ENCODE data around the gene COL21A1.
"Not testable (repeated sequence)": the region's sequence is repeated elsewhere in the genome, so short reads cannot be mapped to it uniquely, and the experiment has no call there.

COL21A1 gene

GRCh38 chr6:56041591-56041990 is 205.8 kb downstream of the COL21A1 start:
- no peak for DNase-seq

DNA sequence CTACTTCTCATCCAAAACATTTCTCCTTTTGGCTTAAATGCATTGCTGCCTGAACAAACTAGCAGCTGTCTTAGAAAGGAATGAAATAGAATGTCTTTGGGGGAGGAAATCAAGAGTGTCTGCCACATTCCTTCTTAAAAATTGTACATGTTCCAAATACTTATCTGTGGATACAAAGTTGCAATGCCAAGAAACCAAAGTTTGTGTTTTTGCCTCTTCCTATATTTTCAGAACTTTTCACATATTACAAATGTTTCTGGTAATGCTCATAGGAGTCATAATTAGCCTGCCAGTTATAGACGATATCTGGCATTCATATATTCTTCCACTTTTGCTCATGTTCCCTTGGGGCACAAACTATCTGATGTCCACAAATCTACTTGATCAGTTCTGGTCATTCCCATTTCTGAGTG is 206.5 kb downstream of the COL21A1 start:
- DNase-seq = no peak

GRCh38 chr6:56040223-56040622 is 207.2 kb downstream of the COL21A1 start:
- no peak for DNase-seq

GRCh38 chr6:56038764-56039163 is 208.6 kb downstream of the COL21A1 start:
- no peak for DNase-seq

DNA sequence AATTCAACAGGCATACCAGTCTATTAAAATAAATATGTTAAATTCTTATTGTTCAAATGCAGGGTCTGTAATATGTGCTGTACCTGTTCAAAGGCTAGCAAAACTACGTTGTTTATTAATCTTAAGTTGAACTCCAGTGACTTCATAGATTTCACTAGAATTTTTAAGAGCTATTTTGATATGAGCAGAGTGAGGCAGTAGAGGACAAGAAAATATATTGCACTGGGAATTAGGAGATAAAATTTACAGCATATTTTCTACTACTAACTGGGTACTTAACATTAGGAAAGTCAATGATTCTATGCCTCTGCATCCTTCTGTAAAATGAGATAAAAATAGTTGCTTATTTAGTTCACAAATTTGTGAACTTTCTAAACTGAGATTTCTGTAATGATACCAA is 209.8 kb downstream of the COL21A1 start:
- no peak for DNase-seq

GRCh38 chr6:56036916-56037600 is 210.3 kb downstream of the COL21A1 start:
- no peak for DNase-seq

DNA sequence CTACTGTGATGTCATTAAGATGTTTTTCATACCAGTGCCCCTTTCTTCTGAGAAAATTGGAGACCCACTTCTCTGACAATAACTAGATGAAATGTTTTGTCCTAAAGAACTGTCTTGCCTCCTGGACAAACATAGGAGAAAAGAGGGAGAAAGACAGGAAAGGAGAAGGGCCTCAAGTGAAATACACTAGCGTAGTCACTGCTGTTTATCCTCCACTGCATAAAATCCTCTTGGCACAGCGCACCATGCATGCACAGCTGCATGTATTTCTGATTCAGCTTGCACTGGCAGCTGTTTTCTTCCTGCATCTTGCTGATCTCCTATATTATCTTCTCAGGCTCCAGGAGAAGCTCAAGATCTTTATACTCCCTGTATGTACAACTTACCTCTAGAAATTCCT is 214.0 kb downstream of the COL21A1 start:
- no peak for DNase-seq

DNA sequence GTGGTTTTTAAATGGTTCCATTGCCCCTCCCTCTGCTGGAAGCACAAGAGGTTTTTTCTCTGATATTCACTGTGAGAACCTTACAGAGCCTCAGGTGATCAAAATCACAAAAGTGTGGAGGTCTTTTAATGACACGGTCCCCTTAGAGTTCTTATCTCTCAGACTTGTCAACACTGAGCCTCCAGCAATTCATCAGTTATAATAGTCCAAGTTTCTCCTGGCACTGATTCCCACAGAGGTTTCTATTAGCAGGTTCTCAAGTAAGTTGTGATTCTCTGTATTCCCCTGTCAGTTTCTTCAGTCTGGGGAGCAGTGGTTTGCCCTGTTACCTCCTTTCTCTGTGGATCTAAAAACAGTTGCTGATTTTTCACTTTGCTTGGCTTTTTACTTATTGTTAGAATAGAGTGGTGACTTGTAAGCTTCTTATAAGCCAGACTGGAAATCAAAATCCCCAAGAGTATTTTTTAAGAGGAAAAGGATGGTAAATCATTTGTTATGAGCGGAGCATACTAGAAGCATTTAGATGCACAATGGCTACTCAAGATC is 214.6 kb downstream of the COL21A1 start:
- no peak for DNase-seq

DNA sequence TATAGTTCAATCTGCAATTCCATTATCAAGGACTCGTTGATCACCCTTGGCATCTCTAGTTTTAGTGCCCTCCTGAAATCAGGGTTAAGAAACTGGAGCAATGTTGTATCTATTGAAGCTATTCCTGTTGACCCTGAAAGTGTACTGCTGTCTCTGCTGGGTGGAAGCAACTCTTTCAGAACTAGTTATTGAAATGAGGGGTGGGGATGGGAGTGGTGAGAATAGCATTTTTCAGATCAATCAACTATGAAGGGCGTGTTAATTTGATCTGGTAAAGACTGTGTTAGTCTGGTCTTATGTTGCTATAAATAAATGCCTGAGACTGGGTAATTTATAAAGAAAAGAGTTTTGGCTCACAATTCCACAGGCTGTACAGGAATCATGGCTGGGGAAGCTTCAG is 219.5 kb downstream of the COL21A1 start:
- DNase-seq = no peak

GRCh38 chr6:56026455-56027180 is 220.8 kb downstream of the COL21A1 start:
- DNase-seq = no peak

- DNase-seq = no peak
These were observed 221.6 kb downstream of the COL21A1 start for GRCh38 chr6:56025795-56026194.

GRCh38 chr6:56024931-56025330 is 222.4 kb downstream of the COL21A1 start:
- DNase-seq = no peak

- DNase-seq = no peak
These were observed 223.6 kb downstream of the COL21A1 start for GRCh38 chr6:56023829-56024228.

GRCh38 chr6:56022678-56023077 is 224.7 kb downstream of the COL21A1 start:
- DNase-seq = no peak

DNA sequence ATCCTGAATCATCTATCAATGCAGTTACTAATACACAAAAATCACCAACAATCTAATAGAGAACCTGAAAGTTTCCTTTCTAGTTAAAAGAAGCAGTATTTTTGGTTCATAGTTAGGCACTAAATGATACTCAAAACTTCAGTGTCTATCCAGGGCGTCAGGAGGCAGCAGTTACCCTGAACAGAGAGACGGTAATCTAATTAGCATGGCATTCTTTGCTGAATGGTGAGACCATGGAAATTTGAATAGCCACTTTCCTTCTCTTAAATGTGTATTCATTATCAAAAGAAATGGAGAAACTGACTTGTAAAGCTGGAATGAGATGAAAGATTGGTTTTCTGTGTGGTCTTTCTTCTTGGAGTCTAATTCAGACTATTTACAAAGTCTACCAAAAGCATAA is 225.4 kb downstream of the COL21A1 start:
- DNase-seq = no peak

GRCh38 chr6:56019973-56020372 is 227.4 kb downstream of the COL21A1 start:
- no peak for DNase-seq

DNA sequence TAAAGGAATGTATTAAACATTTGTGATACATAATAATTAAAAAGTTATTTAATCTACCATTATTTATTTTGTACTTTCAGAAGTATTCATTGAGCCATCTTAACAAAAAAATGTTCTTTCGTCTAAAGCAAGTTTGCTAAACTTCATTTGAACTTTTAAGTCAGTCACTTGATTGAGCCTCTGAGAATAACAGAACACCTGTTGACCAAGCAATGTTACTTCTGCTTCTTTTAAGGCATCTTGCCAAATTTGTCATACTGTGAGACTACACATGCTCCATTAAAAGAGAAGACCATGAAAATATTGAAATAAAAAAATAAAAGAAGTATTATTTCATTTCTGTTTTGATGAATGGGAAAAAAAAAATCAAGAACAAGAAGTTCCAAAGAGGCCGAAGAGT is 230.2 kb downstream of the COL21A1 start:
- DNase-seq = no peak

- not testable (repeated sequence) for DNase-seq
These were observed 233.3 kb downstream of the COL21A1 start for GRCh38 chr6:56014039-56014438.

DNA sequence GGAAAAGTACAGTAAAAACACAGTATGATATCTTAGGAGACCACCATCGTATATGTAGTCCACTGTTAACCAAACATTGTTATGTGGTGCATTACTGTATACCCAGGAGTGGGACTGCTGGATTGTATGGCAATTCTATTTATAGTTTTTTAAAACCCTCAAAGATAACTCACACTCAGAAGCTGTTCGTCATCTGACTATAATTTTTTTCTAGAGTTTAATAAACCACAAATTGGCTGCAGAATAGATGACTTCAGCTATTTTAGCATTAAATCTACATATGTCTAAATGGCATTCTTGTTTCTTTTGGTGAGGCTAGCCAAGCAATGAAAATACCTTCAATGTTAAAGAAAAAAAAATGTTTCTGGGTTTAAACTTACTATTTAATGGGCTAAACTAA is 237.7 kb downstream of the COL21A1 start:
- no peak for DNase-seq
